GM18526 (cell line): ENCODE results near the gene ENTREP3.
A peak's percentile ranks its signal among the peaks of the same experiment; 100 is the strongest.

Experiments
- POLR2A ChIP-seq: IDR thresholded peaks from 3 replicates; pipeline ENCODE4 v1.6.1; 2011; ENCODE audit not compliant: insufficient read length; ENCODE audit errors: extremely low read depth

The ENTREP3 gene

GRCh38 chr1:155244368-155245162 is 10.7 kb downstream of the ENTREP3 start:
- TF ChIP-seq POLR2A = peak; percentile 97

- no peak for TF ChIP-seq POLR2A
Observed at GRCh38 chr1:155242805-155243358, 12.4 kb downstream of the ENTREP3 start.

GRCh38 chr1:155241841-155242264 is 13.4 kb downstream of the ENTREP3 start:
- no peak for TF ChIP-seq POLR2A

GRCh38 chr1:155241069-155241679 is 14.1 kb downstream of the ENTREP3 start:
- no peak for TF ChIP-seq POLR2A

- no peak for TF ChIP-seq POLR2A
Observed at GRCh38 chr1:155236451-155236850, 18.8 kb downstream of the ENTREP3 start.

- TF ChIP-seq POLR2A = no peak
Observed at GRCh38 chr1:155228096-155228427, 27.2 kb downstream of the ENTREP3 start.

GRCh38 chr1:155227261-155228095 is 27.8 kb downstream of the ENTREP3 start:
- peak; percentile 80 for TF ChIP-seq POLR2A

GRCh38 chr1:155226910-155227260 is 28.4 kb downstream of the ENTREP3 start:
- no peak for TF ChIP-seq POLR2A

- TF ChIP-seq POLR2A = no peak
Observed at GRCh38 chr1:155226188-155226909, 28.9 kb downstream of the ENTREP3 start.

- no peak for TF ChIP-seq POLR2A
Observed at GRCh38 chr1:155223047-155223446, 32.2 kb downstream of the ENTREP3 start.

GRCh38 chr1:155219592-155220031 is 35.7 kb downstream of the ENTREP3 start:
- no peak for TF ChIP-seq POLR2A

GRCh38 chr1:155218854-155219591 is 36.3 kb downstream of the ENTREP3 start:
- TF ChIP-seq POLR2A = no peak

GRCh38 chr1:155210314-155211104 is 44.8 kb downstream of the ENTREP3 start:
- no peak for TF ChIP-seq POLR2A
